Glutamatergic neuron (in vitro differentiated cells): ENCODE measurements around the gene ADARB2. TPM values are rescaled to one million over a fixed set of nuclear protein-coding genes. Genes with fewer than 3 reads are reported as not detected.

ENCODE experiments used
- DNase-seq: peaks from one replicate; pipeline ENCODE4 v3.0.0; 2022
- H3K27ac Mint-ChIP-seq: one replicate; pipeline ENCODE4 v1.8.0; 2020; ENCODE audit warnings: mild to moderate bottlenecking, mixed read lengths, inconsistent platforms; ENCODE audit not compliant: unreplicated experiment
- H3K27me3 Mint-ChIP-seq: one replicate; pipeline ENCODE4 v1.8.0; 2020; ENCODE audit warnings: mild to moderate bottlenecking, moderate library complexity, mixed read lengths, inconsistent platforms; ENCODE audit not compliant: unreplicated experiment
- H3K36me3 Mint-ChIP-seq: one replicate; pipeline ENCODE4 v1.8.0; 2020; ENCODE audit warnings: mild to moderate bottlenecking, mixed read lengths, inconsistent platforms; ENCODE audit not compliant: unreplicated experiment
- H3K4me1 Mint-ChIP-seq: one replicate; pipeline ENCODE4 v1.8.0; 2020; ENCODE audit warnings: mild to moderate bottlenecking, low read depth, mixed read lengths, inconsistent platforms; ENCODE audit not compliant: unreplicated experiment
- H3K4me3 Mint-ChIP-seq: one replicate; pipeline ENCODE4 v1.8.0; 2020; ENCODE audit warnings: mild to moderate bottlenecking, mixed read lengths, inconsistent platforms; ENCODE audit not compliant: unreplicated experiment
- H3K9me3 Mint-ChIP-seq: one replicate; pipeline ENCODE4 v1.8.0; 2020; ENCODE audit warnings: mild to moderate bottlenecking, moderate library complexity, mixed read lengths, inconsistent platforms; ENCODE audit not compliant: unreplicated experiment
- total RNA-seq: library from RNA; stranded (reverse); fragmentation: NEBNext Ultra II Directional; extraction: Animal tissue kit (Norgen Biotek cat#: 25700); gene quantifications from one replicate; pipeline ENCODE4 v1.2.1, GENCODE V29; 2021; ENCODE audit not compliant: unreplicated experiment
- TF ChIP-seq, protein P1 (sequence below): fragments of 200-600 bp; sonication (generic); IDR thresholded peaks from one replicate; pipeline ENCODE4 v1.5.0; 2021; ENCODE audit not compliant: partially characterized antibody, unreplicated experiment

ADARB2 gene
- total RNA-seq, 1 donor from 2014 or later: 20.6 TPM

DNA sequence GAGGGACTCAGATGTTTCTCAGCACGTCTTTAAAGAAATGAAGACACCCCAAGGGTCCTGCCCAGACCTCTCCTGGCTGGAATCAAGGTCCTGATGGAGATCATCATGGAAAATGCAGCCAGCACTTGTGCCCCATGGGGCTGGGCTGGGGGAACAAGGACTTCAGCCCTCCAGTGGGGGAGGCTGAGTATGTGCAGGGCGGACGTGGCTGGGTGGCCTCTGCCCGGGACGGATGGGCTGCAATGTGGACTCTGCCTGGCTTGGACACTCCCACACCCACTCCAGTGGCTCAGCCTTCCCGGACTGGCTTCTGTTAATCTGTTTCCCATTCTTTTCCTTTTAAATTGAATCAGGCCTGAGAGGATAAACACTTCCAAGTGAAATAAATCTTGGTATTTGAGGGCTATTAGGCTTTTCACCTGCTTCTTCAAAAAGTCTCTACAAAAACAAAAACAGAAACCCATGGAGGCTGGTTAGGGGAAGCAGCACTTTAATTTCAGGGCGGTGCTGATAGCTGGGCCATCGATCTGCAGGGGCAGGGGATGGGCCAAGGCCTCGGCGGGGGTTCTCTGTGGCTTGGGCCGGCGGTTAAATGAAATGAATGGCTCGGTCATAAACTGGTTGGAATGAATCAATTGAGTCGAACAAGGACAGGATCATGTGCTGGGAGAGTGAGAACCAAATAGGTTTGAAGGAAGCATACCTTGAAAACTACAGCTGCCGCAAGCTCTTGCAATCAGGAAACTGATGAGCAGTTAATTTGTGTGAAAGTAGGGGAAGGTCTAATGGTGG is 51.4 kb downstream of the ADARB2 start:
- Mint-ChIP-seq H3K27me3 (no peaks in the 10 kb centered on the region), H3K4me3 (no peak overlapping the region), H3K36me3 (peaks cover 9% of the 10 kb centered on the region), H3K9me3 (peaks cover 2% of the 10 kb centered on the region), H3K4me1 (peaks cover 11% of the 10 kb centered on the region), H3K27ac (no peak overlapping the region)
- DNase-seq: no peak
- TF ChIP-seq, protein P1, sequence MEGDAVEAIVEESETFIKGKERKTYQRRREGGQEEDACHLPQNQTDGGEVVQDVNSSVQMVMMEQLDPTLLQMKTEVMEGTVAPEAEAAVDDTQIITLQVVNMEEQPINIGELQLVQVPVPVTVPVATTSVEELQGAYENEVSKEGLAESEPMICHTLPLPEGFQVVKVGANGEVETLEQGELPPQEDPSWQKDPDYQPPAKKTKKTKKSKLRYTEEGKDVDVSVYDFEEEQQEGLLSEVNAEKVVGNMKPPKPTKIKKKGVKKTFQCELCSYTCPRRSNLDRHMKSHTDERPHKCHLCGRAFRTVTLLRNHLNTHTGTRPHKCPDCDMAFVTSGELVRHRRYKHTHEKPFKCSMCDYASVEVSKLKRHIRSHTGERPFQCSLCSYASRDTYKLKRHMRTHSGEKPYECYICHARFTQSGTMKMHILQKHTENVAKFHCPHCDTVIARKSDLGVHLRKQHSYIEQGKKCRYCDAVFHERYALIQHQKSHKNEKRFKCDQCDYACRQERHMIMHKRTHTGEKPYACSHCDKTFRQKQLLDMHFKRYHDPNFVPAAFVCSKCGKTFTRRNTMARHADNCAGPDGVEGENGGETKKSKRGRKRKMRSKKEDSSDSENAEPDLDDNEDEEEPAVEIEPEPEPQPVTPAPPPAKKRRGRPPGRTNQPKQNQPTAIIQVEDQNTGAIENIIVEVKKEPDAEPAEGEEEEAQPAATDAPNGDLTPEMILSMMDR: no peak

DNA sequence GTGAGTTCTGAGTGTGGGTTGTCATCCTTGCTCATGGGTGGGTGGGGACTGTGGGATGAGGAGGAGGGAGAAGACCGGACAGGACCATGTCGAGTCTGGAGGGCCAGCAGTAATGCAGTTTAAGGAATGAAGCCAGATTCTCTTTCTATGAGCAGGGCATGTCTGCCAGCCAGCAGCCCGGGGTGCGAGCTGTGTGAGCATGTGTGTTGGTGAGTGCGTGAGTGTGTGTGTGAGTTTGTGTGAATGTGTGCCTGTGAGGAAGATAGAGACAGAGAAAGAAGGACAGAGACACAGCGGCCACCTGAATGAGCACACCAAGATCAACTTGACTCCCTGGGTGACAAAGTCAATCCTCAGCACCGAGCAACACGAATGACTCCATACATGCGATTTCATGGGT is 52.3 kb downstream of the ADARB2 start:
- H3K9me3 Mint-ChIP-seq: peaks cover 3% of the 10 kb centered on the region
- peaks cover 17% of the 10 kb centered on the region for H3K4me1 Mint-ChIP-seq
- TF ChIP-seq, protein P1: no peak
- H3K27me3 Mint-ChIP-seq: no peaks in the 10 kb centered on the region
- H3K36me3 Mint-ChIP-seq: peaks cover 5% of the 10 kb centered on the region
- H3K4me3 Mint-ChIP-seq: no peak overlapping the region
- H3K27ac Mint-ChIP-seq: no peak overlapping the region
- no peak for DNase-seq

DNA sequence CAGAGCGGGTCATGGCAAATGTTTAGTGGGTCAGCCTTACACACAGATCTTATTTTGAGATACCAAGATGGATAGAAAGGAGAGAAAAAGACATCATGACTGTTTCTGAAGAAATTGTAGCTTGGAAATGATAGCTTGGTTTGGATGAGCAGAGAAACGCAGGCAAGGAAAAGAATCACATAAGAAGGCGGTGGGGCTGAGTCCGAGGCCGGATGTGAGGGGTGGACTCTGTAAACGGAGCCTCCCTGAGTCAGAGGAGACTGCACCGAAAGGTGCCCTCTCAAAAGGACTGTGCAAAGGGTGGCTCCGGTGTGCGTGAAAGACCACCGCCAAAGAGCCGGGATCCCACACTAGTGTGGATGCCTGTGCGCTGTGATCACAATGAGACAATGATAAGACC is 53.7 kb downstream of the ADARB2 start:
- H3K27ac Mint-ChIP-seq: no peak overlapping the region
- no peaks in the 10 kb centered on the region for H3K27me3 Mint-ChIP-seq
- TF ChIP-seq, protein P1: no peak
- no peak for DNase-seq
- no peak overlapping the region for H3K4me3 Mint-ChIP-seq
- no peaks in the 10 kb centered on the region for H3K36me3 Mint-ChIP-seq
- H3K4me1 Mint-ChIP-seq: peaks cover 26% of the 10 kb centered on the region
- H3K9me3 Mint-ChIP-seq: peaks cover 3% of the 10 kb centered on the region

DNA sequence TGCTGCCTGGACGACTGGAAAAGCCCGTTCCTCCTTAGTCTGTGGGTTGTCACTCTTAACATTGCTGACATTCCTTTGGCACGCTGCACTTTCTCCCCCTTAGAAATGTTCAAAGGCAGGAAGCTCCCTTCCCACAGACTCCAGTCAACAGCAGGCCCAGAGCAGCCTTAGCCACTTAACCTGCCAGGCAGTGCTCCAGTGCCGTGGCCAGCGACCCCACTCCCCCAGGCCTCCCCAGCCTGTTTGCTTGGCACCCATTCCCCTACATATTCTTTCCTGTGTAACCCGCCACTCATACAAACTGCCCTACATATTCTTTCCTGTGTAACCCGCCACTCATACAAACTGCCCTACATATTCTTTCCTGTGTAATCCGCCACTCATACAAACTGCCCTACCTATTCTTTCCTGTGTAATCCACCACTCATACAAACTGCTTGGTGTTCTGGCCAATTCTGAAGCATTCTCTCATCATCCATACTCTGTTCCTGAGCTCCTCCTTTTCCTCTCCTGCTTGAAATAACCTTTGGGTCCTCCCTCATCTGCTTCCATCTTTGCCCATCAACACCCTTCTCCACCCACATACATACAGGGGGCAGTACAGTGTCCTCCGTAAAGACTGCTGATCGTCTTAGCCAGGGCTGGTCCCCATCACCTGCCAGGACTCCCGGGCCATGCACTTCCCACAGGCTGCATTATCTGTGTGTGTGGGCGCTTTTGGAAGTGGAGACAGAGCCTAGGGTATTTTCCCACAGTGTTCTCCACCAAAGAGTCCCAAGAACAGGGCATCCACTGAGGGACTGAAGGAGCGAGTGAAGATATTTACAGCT is 57.3 kb downstream of the ADARB2 start:
- Mint-ChIP-seq H3K27me3 (peaks cover 2% of the 10 kb centered on the region), H3K36me3 (no peaks in the 10 kb centered on the region), H3K27ac (peak overlapping the region; percentile 13), H3K4me1 (peaks cover 20% of the 10 kb centered on the region), H3K4me3 (peak overlapping the region; percentile 31), H3K9me3 (peaks cover 5% of the 10 kb centered on the region)
- TF ChIP-seq, protein P1: no peak
- DNase-seq: no peak

DNA sequence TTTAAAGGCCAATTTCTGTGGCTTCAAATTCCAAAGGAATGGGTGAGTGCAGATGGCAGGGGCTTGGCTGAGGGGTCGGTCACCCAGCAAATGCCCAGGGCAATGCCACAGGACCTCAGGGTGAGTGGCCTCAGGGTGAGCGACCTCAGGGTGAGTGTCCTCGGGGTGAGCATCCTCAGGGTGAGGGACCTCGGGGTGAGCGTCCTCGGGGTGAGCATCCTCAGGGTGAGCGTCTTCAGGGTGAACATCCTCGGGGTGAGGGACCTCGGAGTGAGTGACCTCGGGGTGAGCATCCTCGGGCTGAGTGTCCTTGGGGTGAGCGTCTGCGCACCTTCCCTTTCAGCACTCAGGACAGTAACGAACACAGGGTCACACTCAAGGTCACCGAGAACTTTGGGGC is 59.2 kb downstream of the ADARB2 start:
- TF ChIP-seq, protein P1: no peak
- no peaks in the 10 kb centered on the region for H3K36me3 Mint-ChIP-seq
- DNase-seq: no peak
- H3K27ac Mint-ChIP-seq: no peak overlapping the region
- no peak overlapping the region for H3K4me3 Mint-ChIP-seq
- H3K27me3 Mint-ChIP-seq: peaks cover 2% of the 10 kb centered on the region
- peaks cover 20% of the 10 kb centered on the region for H3K4me1 Mint-ChIP-seq
- peaks cover 3% of the 10 kb centered on the region for H3K9me3 Mint-ChIP-seq
